HG03469 (cell line): ENCODE data around the gene SOS2.
"Not testable (repeated sequence)": the region's sequence is repeated elsewhere in the genome, so short reads cannot be mapped to it uniquely, and the experiment has no call there.

Experiments
- ATAC-seq: cut with Tn5 transposase; IDR thresholded peaks from one replicate; pipeline ENCODE4 v1.9.1; 2021; ENCODE audit warnings: mild to moderate bottlenecking, moderate library complexity, moderate number of reproducible peaks; ENCODE audit not compliant: unreplicated experiment

The SOS2 gene

DNA sequence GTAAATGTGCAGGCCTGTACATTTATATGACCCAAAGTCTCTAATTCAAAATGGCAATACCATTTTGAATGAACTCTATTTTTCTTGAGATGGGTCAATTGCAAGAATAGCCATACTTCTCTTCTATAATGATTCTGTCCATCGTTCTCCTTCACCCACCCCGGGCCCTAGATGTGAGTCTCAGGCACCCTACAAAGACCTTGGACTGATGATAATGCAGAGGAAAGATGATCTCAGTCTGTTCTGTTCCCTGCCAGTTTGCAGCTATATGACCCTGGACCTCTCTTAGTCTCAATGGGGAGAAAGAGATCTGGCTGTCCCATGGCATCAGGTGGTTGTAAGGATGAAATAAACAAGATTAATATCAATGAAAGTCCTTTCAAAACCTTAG, 145.1 kb downstream of the SOS2 start:
- no peak for ATAC-seq

DNA sequence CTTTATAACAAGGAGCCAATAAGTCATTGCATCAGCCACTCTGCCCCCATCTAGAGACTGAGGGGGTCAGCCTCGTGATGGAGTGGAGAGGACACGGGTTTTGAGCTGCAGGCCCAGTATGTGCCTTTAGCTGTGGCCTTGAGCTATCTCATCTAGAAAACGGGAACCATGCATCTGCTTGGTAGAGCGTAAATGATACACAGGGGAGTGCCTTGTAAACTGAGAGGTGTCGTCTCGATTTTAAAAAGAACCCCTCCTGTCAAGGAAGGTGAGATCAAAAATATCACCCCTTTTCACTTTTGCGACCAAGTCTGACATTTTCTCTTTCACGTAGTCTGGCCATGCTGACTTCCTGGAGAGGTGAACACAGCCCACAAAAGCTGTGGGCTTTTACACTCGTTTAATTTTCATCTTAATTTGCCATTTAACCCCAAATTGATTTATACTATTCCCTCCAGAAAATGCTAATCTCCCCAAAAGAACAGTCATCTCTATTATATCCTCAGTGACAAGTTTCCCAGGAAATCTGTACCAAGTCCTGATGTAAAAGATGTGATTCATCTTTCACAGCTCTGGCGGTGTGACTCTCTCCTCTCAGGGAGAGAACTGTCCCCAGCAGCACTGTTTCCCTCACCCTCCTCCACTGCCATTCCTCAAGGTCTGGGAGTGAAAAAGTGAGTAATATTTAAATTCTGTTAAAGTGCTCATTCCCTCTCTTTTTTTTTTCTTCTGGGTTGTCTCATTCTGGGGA, 145.6 kb downstream of the SOS2 start:
- ATAC-seq, result peak; percentile 51

DNA sequence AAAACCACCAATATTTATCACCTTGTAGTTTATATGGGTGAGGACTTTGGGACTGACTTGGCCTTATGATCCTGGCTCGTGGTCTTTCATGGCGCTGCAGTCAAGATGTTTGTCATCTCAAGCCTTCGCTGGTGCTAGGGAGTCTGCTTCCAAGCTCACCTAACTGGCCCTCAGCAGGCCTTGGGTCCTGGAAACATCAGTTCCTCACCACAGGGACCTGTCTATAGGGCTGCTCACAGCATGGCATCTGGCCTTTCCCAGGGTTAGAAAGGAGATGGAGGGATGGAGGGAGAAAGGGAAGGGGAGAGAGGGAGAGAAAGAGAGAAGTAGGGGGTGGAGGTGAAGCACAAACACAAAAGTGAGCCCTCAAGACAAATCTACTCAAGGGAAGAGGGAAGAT, 146.7 kb downstream of the SOS2 start:
- ATAC-seq, result no peak

DNA sequence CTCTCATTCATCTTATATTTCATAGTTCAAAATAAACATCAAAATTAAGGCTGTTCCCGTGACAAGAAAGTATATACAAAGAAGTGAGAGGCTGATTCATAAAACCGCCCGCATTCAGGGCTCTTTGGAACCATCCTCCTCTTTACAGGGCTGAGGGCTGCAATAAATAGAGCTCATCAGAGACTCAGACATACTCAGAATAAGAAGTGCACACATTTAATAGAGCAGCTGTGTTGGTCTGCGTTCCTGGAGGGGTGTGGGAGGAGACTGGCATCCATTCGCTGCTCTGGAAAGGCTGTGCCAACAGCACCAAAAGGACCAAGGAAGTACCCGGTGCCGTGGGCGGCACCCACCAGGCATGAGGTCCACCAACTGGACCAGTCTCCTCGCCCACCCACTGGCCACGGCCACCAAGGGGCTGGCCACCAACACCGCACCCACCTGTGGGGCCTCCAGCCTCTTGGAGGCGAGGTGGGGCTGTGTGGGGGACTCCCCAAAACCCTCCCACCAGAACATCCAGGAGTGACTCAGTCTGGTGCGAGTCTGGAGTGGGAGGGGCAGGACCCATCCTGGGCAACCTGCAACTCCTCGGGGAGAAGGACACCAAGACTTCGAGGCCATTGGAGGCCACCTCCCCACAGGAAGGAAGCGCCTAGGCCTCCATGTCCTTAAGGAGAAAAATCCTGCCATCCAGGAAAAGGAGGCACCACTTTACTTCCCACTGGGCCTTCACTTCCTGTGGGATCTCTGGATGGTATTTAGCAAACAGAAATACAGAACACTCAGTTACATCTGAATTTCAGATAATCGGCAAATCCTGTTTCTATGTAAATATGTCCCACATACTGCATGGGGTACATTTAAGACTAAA, 147.7 kb downstream of the SOS2 start:
- ATAC-seq, result peak; percentile 19

DNA sequence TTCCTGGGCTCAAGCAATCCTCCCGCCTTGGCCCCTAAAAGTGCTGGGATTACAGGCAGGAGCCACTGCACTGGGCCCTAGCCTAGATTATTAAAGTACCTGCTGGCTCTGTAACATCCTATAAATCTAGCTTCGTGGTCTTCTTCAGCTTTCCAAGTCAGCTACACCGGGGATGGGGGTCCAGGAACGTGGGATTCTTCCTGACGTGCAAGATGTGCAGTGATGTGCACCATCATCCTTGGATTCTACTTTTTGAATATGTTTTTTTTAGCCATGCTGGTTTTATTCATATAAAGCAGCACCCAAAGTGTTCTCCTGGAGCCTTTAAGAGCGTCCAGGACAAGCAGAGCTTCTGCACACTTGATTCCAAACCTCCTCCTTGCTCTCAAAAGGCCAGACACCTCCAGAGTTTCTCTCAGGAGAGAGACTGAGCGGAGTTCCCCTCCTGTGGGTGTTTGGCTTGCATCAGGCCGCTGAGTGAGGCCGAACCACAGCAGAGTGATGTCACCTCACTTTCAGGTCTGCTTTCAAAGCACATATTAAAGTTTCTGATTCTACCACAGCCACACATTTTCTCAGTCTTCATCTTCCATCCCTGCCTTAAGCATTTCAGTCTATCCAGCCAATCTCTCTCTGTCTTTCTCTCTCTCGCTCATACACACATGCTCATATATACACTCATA, 148.5 kb downstream of the SOS2 start:
- peak; percentile 49 for ATAC-seq

DNA sequence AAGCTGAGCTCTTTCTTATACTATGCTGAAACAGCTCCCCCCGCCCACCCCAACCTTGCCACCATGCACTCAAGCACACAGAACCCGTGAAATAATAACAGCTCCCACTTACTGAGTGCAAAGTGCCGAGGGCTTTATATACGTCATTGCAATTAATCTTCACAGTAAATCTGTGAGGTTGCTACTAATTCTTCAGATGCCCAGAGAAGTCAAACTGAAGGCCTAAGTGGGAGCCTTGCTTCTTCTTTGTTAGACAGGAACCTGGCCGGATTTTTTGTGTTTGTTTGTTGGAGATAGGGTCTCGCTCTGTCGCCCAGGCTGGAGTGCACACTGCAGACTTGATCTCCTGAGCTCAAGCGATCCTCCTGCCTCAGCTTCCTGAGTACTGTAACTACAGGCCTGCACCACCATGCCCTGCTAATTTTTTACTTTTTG, 149.1 kb downstream of the SOS2 start:
- ATAC-seq, result no peak

DNA sequence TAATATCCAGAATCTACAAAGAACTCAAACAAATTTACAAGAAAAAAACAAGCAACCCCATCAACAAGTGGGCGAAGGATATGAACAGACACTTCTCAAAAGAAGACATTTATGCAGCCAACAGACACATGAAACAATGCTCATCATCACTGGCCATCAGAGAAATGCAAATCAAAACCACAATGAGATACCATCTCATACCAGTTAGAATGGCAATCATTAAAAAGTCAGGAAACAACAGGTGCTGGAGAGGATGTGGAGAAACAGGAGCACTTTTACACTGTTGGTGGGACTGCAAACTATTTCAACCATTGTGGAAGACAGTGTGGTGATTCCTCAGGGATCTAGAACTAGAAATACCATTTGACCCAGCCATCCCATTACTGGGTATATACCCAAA, 152.3 kb downstream of the SOS2 start:
- ATAC-seq, result not testable (repeated sequence)

DNA sequence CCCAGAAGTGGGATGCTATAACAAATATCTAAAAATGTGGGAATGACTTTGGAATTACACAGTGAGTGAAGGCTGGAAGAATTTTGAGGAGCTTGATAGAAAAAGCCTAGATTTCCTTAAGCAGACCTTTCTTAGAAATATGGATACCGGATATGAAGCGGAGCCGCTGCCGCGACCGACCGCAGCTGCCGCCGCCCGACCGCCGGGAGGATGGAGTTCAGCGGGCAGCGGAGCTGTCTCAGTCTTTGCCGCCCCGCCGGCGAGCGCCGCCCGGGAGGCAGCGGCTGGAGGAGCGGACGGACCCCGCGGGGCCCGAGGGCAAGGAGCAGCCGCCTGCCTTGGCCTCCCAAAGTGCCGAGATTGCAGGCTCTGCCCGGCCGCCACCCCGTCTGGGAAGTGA, 157.7 kb downstream of the SOS2 start:
- ATAC-seq, result not testable (repeated sequence)

DNA sequence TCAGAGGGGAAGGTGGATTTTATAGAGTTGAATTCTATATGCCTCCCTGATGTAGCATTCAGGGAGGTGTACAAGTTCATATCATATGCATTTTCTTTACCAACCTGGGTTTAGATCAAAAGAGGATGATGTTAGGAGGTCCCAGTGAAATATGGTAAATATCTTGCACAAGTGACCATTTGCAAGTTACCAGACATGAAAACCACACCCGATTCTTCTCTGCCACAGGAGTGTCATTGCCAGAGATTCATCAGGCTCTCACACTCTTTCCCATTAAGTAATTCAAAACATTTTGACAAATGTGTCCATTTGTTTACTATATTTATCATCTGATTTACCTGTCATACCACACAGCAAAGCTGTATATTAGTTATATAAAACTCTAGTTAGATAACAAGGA, 159.0 kb downstream of the SOS2 start:
- no peak for ATAC-seq

DNA sequence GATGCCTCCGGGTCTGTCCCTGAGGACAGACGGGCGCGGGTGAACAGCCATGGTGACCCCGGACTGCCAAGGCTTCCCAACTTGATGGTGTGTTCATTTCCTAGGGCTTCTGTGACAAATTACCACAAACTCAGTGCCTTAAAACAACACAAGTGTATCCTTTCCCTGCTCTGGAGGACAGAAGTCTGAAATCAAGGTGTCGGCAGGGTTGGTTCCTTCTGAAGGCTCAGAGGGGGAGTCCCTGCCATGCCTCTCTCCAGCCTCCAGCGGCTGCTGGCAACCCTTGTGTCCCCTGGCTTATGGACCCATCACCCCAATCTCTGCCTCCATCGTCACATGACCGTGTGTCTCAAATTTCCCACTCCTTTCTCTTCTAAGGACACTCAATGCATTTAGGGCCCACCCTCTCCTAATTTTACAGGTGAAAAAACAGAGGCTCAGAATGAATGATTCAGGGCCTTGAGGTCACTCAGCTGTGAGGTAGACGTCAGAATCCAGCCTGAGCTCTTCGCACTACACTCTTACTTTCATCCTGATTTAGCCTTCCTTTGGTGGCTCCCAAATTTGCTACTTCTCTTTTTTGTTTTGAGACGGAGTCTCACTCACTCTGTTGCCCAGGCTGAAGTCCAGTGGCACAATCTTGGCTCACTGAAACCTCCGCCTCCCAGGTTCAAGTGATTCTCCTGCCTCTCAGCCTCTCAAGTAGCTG, 160.4 kb downstream of the SOS2 start:
- no peak for ATAC-seq

DNA sequence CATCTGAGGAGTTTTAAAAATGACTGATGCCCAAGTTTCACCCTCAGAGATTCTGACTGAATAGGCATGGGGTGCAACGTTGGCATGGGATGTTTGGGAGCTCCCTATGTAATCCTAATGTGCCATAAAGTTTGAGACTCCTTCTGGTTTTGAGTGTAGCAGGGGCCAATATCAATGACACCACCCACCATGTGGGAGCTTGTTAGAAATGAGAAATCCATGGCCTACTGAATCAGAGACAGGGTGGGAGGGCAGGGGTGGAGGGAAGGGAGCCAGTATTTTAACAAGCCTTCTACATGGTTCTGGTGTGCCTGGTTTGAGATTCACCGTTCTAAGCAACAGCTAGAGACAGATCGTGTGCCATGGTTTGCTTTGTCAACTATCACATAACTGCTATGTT, 161.1 kb downstream of the SOS2 start:
- ATAC-seq, result no peak

DNA sequence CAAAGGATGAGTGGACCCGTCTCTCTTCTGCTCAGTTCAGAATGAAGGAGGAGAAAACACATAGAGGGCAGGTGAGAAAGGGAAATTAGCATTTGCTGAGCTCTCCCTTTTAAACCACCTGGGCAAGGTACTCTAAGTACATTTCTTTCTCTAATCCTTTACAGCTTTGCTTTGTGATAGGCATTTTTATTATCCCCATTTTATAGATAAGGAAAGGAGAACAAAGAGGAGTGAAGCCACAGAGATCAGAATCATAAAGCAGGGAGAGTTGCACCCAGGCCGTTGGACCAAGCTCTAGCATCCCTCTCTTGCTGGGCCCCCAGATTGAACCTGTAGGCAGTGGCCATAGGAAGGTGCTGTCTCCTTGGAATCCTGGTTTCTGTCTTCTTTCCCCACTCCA, 162.1 kb downstream of the SOS2 start:
- no peak for ATAC-seq

DNA sequence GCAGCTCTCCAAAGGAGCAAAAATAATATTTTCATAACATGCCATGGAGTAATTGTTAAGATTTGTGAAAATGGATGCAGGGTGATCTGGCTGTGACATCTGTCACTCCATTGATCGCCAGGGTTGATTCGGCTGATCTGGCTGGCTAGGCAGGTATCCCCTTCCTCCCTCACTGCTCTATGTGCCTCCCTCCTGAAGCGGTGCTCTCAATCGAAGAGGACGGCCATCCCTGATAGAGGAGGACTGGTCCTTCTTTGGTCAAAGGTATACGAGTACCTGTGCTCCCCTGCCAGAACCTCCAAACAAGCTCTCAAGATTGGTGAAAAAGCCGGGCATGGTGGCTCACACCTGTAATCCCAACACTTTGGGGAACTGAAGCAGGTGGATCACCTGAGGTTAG, 162.9 kb downstream of the SOS2 start:
- no peak for ATAC-seq

DNA sequence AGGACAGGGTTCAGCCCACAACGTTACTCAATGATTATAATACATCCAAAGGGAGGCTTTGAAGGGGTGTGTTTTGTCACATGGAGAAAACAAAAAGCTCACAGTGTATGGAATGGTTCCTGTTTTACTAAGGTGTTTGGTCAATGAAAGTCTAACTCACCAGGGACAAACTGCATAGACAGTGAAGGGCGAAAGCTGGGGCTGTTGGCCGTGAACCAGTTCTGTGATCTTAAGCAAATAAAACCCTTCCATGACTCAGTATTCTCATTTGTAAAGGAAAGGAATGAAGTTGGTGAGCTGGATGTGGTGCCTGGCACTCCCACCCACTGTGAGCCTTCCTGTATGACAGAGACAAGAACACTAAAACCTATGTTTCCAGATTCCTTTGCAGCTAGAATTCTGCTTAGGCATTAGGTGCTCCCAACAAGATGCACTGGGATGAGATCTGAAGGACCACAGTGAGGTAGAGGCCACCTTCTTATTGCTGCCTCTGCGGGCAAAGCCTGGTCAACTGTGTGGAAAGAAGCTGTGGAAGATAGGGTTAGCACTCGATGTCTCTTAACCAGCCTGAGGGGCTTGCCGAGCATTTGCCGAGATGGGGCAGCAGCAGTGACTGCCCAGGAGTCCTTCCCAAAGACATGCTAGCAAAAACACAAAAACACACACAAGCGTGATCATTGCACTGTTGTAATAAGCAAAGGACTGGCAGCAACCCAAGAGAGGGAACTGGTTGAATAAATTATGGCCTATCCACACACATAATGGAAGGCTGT, 163.5 kb downstream of the SOS2 start:
- ATAC-seq, result no peak
